ENCODE measurements around the gene ATAD5. TPM values are rescaled to one million over a fixed set of nuclear protein-coding genes. Genes with fewer than 3 reads are reported as not detected.
"Not testable (repeated sequence)": the region's sequence is repeated elsewhere in the genome, so short reads cannot be mapped to it uniquely, and the experiment has no call there.

The ATAD5 gene
- total RNA-seq, 2 donors from 2014 or later, result 1.4 to 1.5 TPM

DNA sequence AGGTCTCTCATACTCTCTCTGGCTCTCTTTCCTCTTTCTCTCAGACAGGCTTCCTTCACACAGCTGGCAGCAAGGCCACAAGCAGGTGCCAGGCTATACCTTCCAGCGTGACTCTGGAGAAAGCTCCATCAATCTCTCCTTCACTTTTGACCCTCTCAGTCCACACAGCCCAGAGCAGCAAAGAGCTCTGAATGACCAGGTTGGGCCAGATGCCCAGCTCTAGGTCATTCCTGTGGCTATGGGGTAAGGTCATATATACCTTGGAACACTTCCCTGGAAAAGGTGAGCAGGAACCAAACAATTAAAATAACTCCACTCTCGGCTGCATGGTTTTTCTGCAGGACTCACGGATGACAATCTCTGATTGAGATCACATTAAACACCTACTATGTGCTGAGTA lies 98.7 kb downstream of the ATAD5 start:
- intact Hi-C loops (cut with DNase I), result no loop called here
- peak; percentile 49 for DNase-seq (ENCODE audit: low spot score)

DNA sequence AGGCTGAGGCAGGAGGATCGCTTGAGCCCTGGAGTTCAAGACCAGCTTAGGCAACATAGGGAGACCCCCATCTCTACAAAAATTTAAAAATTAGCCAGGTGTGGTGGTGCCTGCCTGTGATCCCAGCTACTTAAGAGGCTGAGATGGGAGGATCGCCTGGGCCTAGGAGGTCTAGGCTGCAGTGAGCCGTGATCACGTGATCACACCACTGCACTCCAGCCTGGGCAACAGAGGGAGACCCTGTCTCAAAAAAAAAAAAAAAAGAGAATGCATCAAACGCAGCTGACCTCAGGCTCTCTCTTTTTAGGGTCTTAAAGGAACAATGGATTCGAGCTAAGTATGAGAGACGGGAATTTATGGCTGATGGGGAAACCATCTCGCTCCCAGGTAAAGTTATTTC lies 99.8 kb downstream of the ATAD5 start:
- intact Hi-C loops (cut with DNase I), result not testable (repeated sequence)
- peak; percentile 37 for DNase-seq (ENCODE audit: low spot score)

DNA sequence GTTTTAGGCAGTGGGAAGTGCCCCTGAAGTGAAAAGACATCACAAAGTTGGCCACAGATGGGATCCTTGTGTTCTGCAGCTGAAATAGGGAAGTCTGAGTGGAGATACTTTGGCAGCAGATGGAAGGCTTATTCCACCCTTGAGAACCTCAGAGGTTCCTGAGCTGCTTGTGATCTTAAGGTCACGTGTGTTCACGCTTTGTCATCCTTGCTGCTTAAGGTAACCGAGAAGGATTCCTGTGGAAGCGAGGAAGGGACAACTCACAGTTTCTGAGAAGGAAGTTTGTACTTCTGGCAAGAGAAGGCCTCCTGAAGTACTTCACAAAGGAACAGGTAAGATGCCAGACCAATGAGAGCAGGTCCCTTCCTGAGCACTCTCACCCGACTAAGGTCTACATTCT lies 102.2 kb downstream of the ATAD5 start:
- intact Hi-C loops (cut with DNase I), result no loop called here

DNA sequence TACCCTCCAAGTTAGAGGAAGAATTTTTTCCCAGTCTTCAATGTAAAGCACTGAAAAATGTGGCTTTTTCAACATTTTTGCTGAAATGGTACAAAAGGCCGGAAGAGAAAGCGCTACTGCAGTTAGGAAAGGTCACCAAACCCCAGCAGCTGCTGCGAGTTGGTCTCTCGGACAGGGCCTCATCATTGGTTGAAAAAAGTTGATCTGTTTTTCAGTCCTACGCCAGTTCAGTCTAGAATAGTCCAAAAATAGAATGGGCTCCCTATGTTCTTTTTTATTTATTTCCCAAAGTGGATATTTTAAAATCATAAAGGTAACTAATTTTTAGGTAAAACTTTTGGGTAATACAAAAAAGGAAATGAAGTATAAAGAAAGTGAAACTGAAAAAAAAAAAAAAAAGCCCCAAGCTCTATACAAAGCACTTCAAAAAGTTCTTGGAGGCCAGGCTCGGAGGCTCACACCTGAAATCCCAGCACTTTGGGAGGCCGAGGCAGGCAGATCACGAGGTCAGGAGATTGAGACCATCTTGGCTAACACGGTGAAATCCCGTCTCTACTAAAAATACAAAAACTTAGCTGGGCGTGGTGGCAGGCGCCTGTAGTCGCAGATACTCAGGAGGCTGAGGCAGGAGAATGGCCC lies 107.4 kb downstream of the ATAD5 start:
- intact Hi-C loops (cut with DNase I), result loop anchor here in 1 of 2 donors (1.0 kb wide), 1 partner anchor 36 kb away; no protein-coding TSS in a partner anchor
- peak; percentile 15 for DNase-seq (ENCODE audit: low spot score)

More for the DNA sequence above, 102.2 kb downstream of the ATAD5 start:
- peak; percentile 0 for DNase-seq (ENCODE audit: low spot score)

DNA sequence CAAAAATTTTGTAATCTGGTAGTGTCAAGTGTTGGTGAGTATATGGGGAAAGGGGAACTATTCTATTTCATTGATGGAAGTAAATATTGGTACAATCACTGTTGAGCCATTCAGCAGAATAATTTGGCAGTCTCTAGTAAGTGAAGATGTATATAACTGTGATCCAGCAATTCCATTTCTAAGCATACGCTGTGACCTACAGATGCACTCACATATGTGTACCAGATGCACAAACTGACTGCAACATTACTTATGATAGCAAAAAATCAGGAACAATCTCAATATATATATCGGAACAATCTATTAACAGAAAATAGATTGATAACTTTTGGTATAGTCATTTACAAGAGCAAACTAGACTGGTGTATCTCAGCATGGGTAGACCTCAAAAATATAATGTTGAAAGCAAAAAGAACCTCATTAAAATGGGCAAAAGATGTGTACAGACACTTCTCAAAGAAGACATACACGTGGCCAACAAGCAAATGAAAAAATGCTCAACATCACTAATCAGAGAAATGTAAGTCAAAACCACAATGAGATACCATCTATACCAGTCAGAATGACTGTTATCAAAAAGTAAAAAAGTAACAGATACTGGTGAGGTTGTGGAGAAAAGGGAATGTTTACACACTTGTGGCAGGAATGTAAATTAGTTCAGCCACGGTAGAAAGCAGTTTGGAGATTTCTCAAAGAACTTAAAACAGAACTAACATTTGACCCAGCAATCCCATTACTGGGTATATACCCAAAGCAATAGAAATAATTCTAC lies 110.7 kb downstream of the ATAD5 start:
- intact Hi-C loops (cut with DNase I), result no loop called here
- no peak for DNase-seq (ENCODE audit: low spot score)

Other genes starting within 250 kb of the ATAD5 start
- 10 to 100 TPM in 1 of 2 donors, 1 to 10 TPM in 1; 8.1 to 10.1 TPM for gene CRLF3, start 7.3 kb upstream of the ATAD5 start, total RNA-seq
- 10 to 100 TPM; 15.1 to 15.8 TPM for gene TEFM, start 74.3 kb downstream of the ATAD5 start, total RNA-seq
- gene ADAP2, start 90.0 kb downstream of the ATAD5 start, total RNA-seq, result 10 to 100 TPM; 18.8 to 28.1 TPM
- gene RNF135, start 139.1 kb downstream of the ATAD5 start, total RNA-seq, result 10 to 100 TPM; 16.7 to 23.6 TPM

Data from posterior vena cava (tissue), 2 donors.